Measurements from ENCODE around the gene L2HGDH. TPM values are rescaled to one million over a fixed set of nuclear protein-coding genes. Genes with fewer than 3 reads are reported as not detected.
"Not testable (repeated sequence)": the region's sequence is repeated elsewhere in the genome, so short reads cannot be mapped to it uniquely, and the experiment has no call there.

L2HGDH gene
- 8.9 TPM for polyA plus RNA-seq (2012; ENCODE audit: insufficient read depth, insufficient read length, low read depth)

DNA sequence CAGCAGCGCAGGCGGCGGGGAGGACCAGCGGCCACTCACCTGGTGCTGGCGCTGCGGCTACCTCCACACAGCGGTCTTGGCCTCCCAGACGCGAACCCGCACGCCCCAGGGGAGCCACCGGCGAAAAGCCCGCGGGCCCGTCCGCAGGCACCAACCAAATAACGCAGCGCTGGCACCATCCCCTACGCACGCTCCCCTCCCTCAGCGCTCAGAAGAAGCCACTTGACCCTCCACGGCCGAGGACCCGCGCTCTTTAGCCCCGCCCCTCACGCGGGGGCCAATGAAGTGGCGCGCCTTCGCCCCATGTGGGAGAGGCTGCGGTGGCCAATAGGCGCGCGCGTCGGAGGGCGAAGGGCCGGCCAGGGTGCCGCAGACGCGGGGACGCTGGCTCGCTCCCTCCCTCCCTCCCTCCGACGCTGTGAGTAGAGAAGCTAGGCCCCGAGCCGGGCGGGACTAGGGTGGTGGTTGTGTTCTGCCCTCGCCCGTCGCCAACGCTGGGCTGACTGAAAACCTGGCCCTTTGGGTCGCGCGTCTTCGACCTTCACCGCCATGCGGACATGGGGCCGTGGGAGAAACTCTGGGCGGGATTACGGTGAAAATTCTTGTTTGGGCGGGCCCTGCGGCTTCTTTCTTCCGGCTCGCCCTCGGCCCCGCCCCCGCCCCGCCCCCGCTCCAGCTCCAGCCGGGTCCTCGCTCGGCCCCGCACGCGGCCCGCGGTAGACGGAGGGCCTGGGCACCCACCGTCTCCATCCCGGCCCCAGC lies at the start of gene L2HGDH, which contains the start of gene DMAC2L:
L2HGDH (minus strand) TSS at position 258 of the 762 bp plus-strand sequence; CDS start at position 179, 79 bp downstream.
DMAC2L (plus strand) TSS at position 353 of the 762 bp plus-strand sequence. CDS start 9,164 bp downstream, outside the sequence.
- Histone ChIP-seq H3K4me3 (ENCODE audit: low read depth, low read length) (peak within 1 kb of the TSS; percentile 89), H3K27me3 (no peaks in the 10 kb centered on the region), H3K36me3 (no peaks in the 10 kb centered on the region), H3K4me1 (no peaks in the 10 kb centered on the region), H3K9me3 (no peaks in the 10 kb centered on the region)
- peak; percentile 97 for DNase-seq
- TF ChIP-seq, protein P1, sequence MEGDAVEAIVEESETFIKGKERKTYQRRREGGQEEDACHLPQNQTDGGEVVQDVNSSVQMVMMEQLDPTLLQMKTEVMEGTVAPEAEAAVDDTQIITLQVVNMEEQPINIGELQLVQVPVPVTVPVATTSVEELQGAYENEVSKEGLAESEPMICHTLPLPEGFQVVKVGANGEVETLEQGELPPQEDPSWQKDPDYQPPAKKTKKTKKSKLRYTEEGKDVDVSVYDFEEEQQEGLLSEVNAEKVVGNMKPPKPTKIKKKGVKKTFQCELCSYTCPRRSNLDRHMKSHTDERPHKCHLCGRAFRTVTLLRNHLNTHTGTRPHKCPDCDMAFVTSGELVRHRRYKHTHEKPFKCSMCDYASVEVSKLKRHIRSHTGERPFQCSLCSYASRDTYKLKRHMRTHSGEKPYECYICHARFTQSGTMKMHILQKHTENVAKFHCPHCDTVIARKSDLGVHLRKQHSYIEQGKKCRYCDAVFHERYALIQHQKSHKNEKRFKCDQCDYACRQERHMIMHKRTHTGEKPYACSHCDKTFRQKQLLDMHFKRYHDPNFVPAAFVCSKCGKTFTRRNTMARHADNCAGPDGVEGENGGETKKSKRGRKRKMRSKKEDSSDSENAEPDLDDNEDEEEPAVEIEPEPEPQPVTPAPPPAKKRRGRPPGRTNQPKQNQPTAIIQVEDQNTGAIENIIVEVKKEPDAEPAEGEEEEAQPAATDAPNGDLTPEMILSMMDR (IDR thresholded peaks at IDR 0.05; ENCODE audit: low read depth, low read length): no peak

DNA sequence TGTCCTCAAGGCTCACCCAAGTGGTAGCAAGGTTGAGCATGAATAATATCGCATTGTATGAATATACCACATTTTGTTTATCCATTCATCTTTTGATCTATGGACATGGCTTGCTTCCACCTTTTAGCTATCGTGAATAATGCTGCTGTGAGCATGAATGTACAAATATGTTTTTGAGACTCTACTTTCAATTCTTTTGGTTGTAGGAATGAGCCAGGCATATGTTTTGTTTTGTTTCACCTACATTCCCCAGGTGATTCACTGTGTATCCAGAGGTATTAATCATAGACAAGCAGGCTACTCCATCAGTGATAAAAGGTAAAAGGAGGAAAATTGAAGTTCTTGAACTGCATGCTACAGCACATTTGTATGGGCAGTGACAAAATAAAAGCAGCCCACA lies 48.8 kb upstream of the L2HGDH start:
- Histone ChIP-seq H3K27me3 (no peaks in the 10 kb centered on the region), H3K9me3 (no peaks in the 10 kb centered on the region), H3K4me3 (ENCODE audit: low read depth, low read length) (no peak overlapping the region), H3K4me1 (no peaks in the 10 kb centered on the region), H3K36me3 (no peaks in the 10 kb centered on the region)
- DNase-seq: no peak
- TF ChIP-seq, protein P1 (IDR thresholded peaks at IDR 0.05; ENCODE audit: low read depth, low read length): no peak

GRCh38 chr14:50360093-50360492 lies 48.1 kb upstream of the L2HGDH start:
- H3K36me3 ChIP-seq: no peaks in the 10 kb centered on the region
- H3K27me3 ChIP-seq: no peaks in the 10 kb centered on the region
- H3K4me3 ChIP-seq (ENCODE audit: low read depth, low read length): no peak overlapping the region
- TF ChIP-seq, protein P1 (IDR thresholded peaks at IDR 0.05; ENCODE audit: low read depth, low read length): no peak
- H3K4me1 ChIP-seq: no peaks in the 10 kb centered on the region
- H3K9me3 ChIP-seq: no peaks in the 10 kb centered on the region
- no peak for DNase-seq

DNA sequence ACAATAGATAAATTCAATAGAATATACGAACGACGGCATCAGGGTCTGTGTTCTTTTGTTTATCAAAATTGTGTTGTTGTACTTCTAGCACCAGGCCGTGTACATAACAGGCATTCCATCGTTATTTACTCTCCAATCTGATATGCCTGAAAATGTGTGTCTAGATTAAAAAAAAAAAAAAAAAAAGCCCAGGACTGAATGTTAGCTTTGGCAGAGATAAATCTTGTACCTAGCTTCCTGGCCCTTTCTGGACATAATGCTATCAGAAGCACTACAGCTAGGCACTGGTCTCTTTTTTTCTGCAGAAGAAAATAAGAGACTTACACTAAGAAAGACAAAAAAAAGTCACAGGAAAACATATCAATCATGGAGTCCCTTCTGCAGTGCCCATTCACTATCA lies 47.6 kb upstream of the L2HGDH start:
- Histone ChIP-seq H3K9me3 (no peaks in the 10 kb centered on the region), H3K36me3 (no peaks in the 10 kb centered on the region), H3K27me3 (no peaks in the 10 kb centered on the region), H3K4me3 (ENCODE audit: low read depth, low read length) (no peak overlapping the region), H3K4me1 (no peaks in the 10 kb centered on the region)
- TF ChIP-seq, protein P1 (IDR thresholded peaks at IDR 0.05; ENCODE audit: low read depth, low read length): no peak
- no peak for DNase-seq

GRCh38 chr14:50357753-50358395 lies 45.8 kb upstream of the L2HGDH start:
- H3K4me3 ChIP-seq (ENCODE audit: low read depth, low read length): no peak overlapping the region
- DNase-seq: no peak
- H3K9me3 ChIP-seq: no peaks in the 10 kb centered on the region
- TF ChIP-seq, protein P1 (IDR thresholded peaks at IDR 0.05; ENCODE audit: low read depth, low read length): no peak
- no peaks in the 10 kb centered on the region for H3K27me3 ChIP-seq
- no peaks in the 10 kb centered on the region for H3K4me1 ChIP-seq
- H3K36me3 ChIP-seq: no peaks in the 10 kb centered on the region

GRCh38 chr14:50357124-50357523 lies 45.1 kb upstream of the L2HGDH start:
- H3K4me3 ChIP-seq (ENCODE audit: low read depth, low read length): no peak overlapping the region
- no peak for DNase-seq
- H3K9me3 ChIP-seq: no peaks in the 10 kb centered on the region
- H3K4me1 ChIP-seq: no peaks in the 10 kb centered on the region
- no peaks in the 10 kb centered on the region for H3K27me3 ChIP-seq
- no peaks in the 10 kb centered on the region for H3K36me3 ChIP-seq
- TF ChIP-seq, protein P1 (IDR thresholded peaks at IDR 0.05; ENCODE audit: low read depth, low read length): no peak

- H3K9me3 ChIP-seq; H3K36me3 ChIP-seq; H3K27me3 ChIP-seq; H3K4me1 ChIP-seq; DNase-seq; H3K4me3 ChIP-seq (ENCODE audit: low read depth, low read length): not testable (repeated sequence)
Measured at GRCh38 chr14:50356283-50356682, 44.3 kb upstream of the L2HGDH start.
